Peyer's patch (tissue), 4 donors: Measurements from ENCODE around the gene GCC2. TPM values are rescaled to one million over a fixed set of nuclear protein-coding genes. Genes with fewer than 3 reads are reported as not detected.

Source experiments
- DNase-seq, 3 donors: peaks; one replicate each; pipeline ENCODE4 v3.0.0-alpha.2; 2017 to 2019
- H3K27ac ChIP-seq, 4 donors: fragments of 200-600 bp; sonication (generic); one replicate each; pipeline ENCODE4 v1.5.1; 2016 to 2019
- H3K27me3 ChIP-seq, 2 donors: fragments of 200-600 bp; sonication (generic); one replicate each; pipeline ENCODE4 v1.5.1; 2019
- H3K36me3 ChIP-seq, 3 donors: fragments of 200-600 bp; sonication (generic); one replicate each; pipeline ENCODE4 v1.5.1; 2016 to 2019
- H3K4me1 ChIP-seq, 4 donors: fragments of 200-600 bp; sonication (generic); one replicate each; pipeline ENCODE4 v1.5.1; 2016 to 2019
- H3K4me3 ChIP-seq, 4 donors: fragments of 200-600 bp; sonication (generic); 1 replicate in 3 of 4; 2 replicates in 1 of 4; pipeline ENCODE4 v1.5.1; 2016 to 2019; ENCODE audit warnings: mild to moderate bottlenecking in 1 of 4
- H3K9me3 ChIP-seq, 4 donors: fragments of 200-600 bp; sonication (generic); one replicate each; pipeline ENCODE4 v1.5.1; 2016 to 2019; ENCODE audit warnings: mild to moderate bottlenecking in 1 of 4
- CTCF ChIP-seq, 6 experiments: fragments of 450-650 bp in 4 of 6; fragments of 200-600 bp in 2 of 6; sonication (generic) in 1 of 6; IDR thresholded peaks; one replicate each; pipeline ENCODE4 v1.5.1; 2017 to 2019; ENCODE audit warnings: antibody characterized with exemption in 6 of 6, mild to moderate bottlenecking in 3 of 6, moderate library complexity in 1 of 6
- POLR2A ChIP-seq, 2 donors: fragments of 450-650 bp; IDR thresholded peaks; one replicate each; pipeline ENCODE4 v1.5.1; 2017; ENCODE audit warnings: antibody characterized with exemption in 2 of 2, mild to moderate bottlenecking in 2 of 2, moderate library complexity in 2 of 2
- total RNA-seq, 4 donors: library from RNA; depleted of rRNA; stranded (reverse); fragments of >200 nt; gene quantifications; one replicate each; pipeline ENCODE4 v1.1.0, GENCODE V29; 2016

The GCC2 gene
- total RNA-seq, 4 donors from 2014 or later = 64.6 to 164 (median 95.6) TPM

- Histone ChIP-seq H3K27ac (no peak overlapping the region), H3K9me3 (no peaks in the 10 kb centered on the region), H3K4me3 (no peak overlapping the region), H3K27me3 (no peaks in the 10 kb centered on the region), H3K4me1 (peaks cover 0 to 8% (median 3%) of the 10 kb centered on the region in 4 donors), H3K36me3 (no peaks in the 10 kb centered on the region)
- no peak for DNase-seq
- no peak for TF ChIP-seq CTCF (IDR thresholded peaks at IDR 0.05)
- TF ChIP-seq POLR2A (IDR thresholded peaks at IDR 0.05) = no peak
Observed at GRCh38 chr2:108444941-108445840, 3.8 kb upstream of the GCC2 start.

- TF ChIP-seq POLR2A (IDR thresholded peaks at IDR 0.05) = no peak
- TF ChIP-seq CTCF (IDR thresholded peaks at IDR 0.05) = no peak
- Histone ChIP-seq H3K9me3 (no peaks in the 10 kb centered on the region), H3K36me3 (peaks cover 0 to 4% (median 0%) of the 10 kb centered on the region in 3 donors), H3K4me3 (no peak overlapping the region), H3K4me1 (peaks cover 0 to 11% (median 3%) of the 10 kb centered on the region in 4 donors), H3K27ac (no peak overlapping the region), H3K27me3 (no peaks in the 10 kb centered on the region)
- no peak for DNase-seq
Observed at GRCh38 chr2:108446703-108447102, 2.3 kb upstream of the GCC2 start.

GRCh38 chr2:108447947-108448677, 894 bp upstream of the GCC2 start:
- no peak for DNase-seq
- H3K27ac ChIP-seq = peak overlapping the region; percentile 87 to 96 (median 94)
- peak overlapping the region; percentile 72 to 90 (median 80) for H3K4me3 ChIP-seq
- peaks cover 0 to 16% (median 0%) of the 10 kb centered on the region in 3 donors for H3K36me3 ChIP-seq
- no peaks in the 10 kb centered on the region for H3K27me3 ChIP-seq
- TF ChIP-seq POLR2A (IDR thresholded peaks at IDR 0.05) = no peak
- TF ChIP-seq CTCF (IDR thresholded peaks at IDR 0.05) = no peak
- no peaks in the 10 kb centered on the region for H3K9me3 ChIP-seq
- peaks cover 0 to 11% (median 3%) of the 10 kb centered on the region in 4 donors for H3K4me1 ChIP-seq

- Histone ChIP-seq H3K9me3 (no peaks in the 10 kb centered on the region), H3K27ac (peak overlapping the region; percentile 87 to 96 (median 94)), H3K4me1 (peaks cover 0 to 11% (median 3%) of the 10 kb centered on the region in 4 donors), H3K36me3 (peaks cover 0 to 30% (median 0%) of the 10 kb centered on the region in 3 donors), H3K27me3 (no peaks in the 10 kb centered on the region), H3K4me3 (peak overlapping the region; percentile 72 to 90 (median 80))
- peak; percentile 50 to 66 (median 58) for DNase-seq
- TF ChIP-seq POLR2A (IDR thresholded peaks at IDR 0.05) = peak; percentile 15 to 68
- no peak for TF ChIP-seq CTCF (IDR thresholded peaks at IDR 0.05)
Observed at GRCh38 chr2:108449410-108450130, 564 bp downstream of the GCC2 start.

- Histone ChIP-seq H3K27ac (no peak overlapping the region), H3K4me3 (peak overlapping the region in 1 of 4 donors; percentile 72)
- TF ChIP-seq CTCF (IDR thresholded peaks at IDR 0.05) = no peak
- TF ChIP-seq POLR2A (IDR thresholded peaks at IDR 0.05) = no peak
Observed at GRCh38 chr2:108450863-108451262, 1.9 kb downstream of the GCC2 start.

More at GRCh38 chr2:108450863-108451262, 1.9 kb downstream of the GCC2 start:
- Histone ChIP-seq H3K9me3 (no peaks in the 10 kb centered on the region), H3K4me1 (peaks cover 0 to 11% (median 3%) of the 10 kb centered on the region in 4 donors), H3K27me3 (no peaks in the 10 kb centered on the region), H3K36me3 (peaks cover 0 to 43% (median 0%) of the 10 kb centered on the region in 3 donors)
- no peak for DNase-seq
